Measurements from ENCODE around the gene HMGCS2.

DNA sequence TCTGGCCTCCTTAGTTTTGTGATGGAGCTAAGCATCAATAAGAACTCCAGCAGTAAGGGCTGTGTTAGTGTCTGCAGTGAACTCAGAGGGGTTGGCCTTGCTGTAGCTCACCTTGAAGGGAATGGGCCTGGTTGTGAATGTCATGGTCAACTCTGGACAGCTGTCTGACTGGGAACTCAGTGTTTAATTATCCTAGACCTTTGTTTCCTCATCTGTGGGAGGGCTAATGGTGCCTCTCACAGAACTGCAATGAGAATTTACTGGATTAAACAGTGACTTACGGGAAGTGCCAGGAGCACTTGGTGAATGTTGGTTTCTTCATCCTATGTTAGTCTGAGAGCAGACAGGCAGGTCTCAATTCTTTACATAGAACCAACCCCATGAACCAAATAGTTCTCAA is 23.7 kb downstream of the HMGCS2 start:
- TF ChIP-seq, protein P1, sequence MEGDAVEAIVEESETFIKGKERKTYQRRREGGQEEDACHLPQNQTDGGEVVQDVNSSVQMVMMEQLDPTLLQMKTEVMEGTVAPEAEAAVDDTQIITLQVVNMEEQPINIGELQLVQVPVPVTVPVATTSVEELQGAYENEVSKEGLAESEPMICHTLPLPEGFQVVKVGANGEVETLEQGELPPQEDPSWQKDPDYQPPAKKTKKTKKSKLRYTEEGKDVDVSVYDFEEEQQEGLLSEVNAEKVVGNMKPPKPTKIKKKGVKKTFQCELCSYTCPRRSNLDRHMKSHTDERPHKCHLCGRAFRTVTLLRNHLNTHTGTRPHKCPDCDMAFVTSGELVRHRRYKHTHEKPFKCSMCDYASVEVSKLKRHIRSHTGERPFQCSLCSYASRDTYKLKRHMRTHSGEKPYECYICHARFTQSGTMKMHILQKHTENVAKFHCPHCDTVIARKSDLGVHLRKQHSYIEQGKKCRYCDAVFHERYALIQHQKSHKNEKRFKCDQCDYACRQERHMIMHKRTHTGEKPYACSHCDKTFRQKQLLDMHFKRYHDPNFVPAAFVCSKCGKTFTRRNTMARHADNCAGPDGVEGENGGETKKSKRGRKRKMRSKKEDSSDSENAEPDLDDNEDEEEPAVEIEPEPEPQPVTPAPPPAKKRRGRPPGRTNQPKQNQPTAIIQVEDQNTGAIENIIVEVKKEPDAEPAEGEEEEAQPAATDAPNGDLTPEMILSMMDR (conservative IDR thresholded peaks at IDR 0.05 in 1 of 2, IDR thresholded peaks at IDR 0.05 in 1 of 2; ENCODE audit: extremely low read depth in 1 of 2, insufficient read depth in 1 of 2, low read depth in 1 of 2, low read length in 2 of 2): no peak
- no peak for TF ChIP-seq EZH2 (IDR thresholded peaks at IDR 0.05; ENCODE audit: borderline replicate concordance, low read length)

Data from mammary epithelial cell (primary cell).